ENCODE results near the gene CARMIL3.

Gene CARMIL3

GRCh38 chr14:24080142-24080530, 28.3 kb downstream of the CARMIL3 start:
- DNase-seq, result no peak

GRCh38 chr14:24080888-24081738, 29.3 kb downstream of the CARMIL3 start:
- DNase-seq, result no peak

- no peak for DNase-seq
Measured at GRCh38 chr14:24081739-24082211, 30.0 kb downstream of the CARMIL3 start.

- DNase-seq, result no peak
Measured at GRCh38 chr14:24082411-24083080, 30.7 kb downstream of the CARMIL3 start.

- no peak for DNase-seq
Measured at GRCh38 chr14:24083462-24083861, 31.7 kb downstream of the CARMIL3 start.

- no peak for DNase-seq
Measured at GRCh38 chr14:24084440-24084839, 32.6 kb downstream of the CARMIL3 start.

GRCh38 chr14:24085215-24085614, 33.4 kb downstream of the CARMIL3 start:
- DNase-seq, result no peak

GRCh38 chr14:24086193-24086955, 34.6 kb downstream of the CARMIL3 start:
- DNase-seq, result no peak

- no peak for DNase-seq
Measured at GRCh38 chr14:24087004-24087403, 35.2 kb downstream of the CARMIL3 start.

GRCh38 chr14:24088095-24088494, 36.3 kb downstream of the CARMIL3 start:
- no peak for DNase-seq

GRCh38 chr14:24089890-24090289, 38.1 kb downstream of the CARMIL3 start:
- DNase-seq, result no peak

GRCh38 chr14:24092110-24092504, 40.3 kb downstream of the CARMIL3 start:
- no peak for DNase-seq

- no peak for DNase-seq
Measured at GRCh38 chr14:24092505-24093206, 40.8 kb downstream of the CARMIL3 start.

GRCh38 chr14:24093207-24093900, 41.5 kb downstream of the CARMIL3 start:
- no peak for DNase-seq

- peak; percentile 76 for DNase-seq
Measured at GRCh38 chr14:24093901-24094840, 42.4 kb downstream of the CARMIL3 start, which contains the start of gene PCK2. Gene PCK2 (plus strand): TSS chr14:24094311. CDS start chr14:24094406, 95 bp downstream.

GRCh38 chr14:24094841-24095270, 43.0 kb downstream of the CARMIL3 start:
- DNase-seq, result no peak

- peak; percentile 5 for DNase-seq
Measured at GRCh38 chr14:24095271-24096068, 43.7 kb downstream of the CARMIL3 start.

GRCh38 chr14:24096545-24097181, 44.9 kb downstream of the CARMIL3 start:
- DNase-seq, result no peak

- DNase-seq, result no peak
Measured at GRCh38 chr14:24098229-24098926, 46.6 kb downstream of the CARMIL3 start.
